Astrocyte (in vitro differentiated cells and primary cell): ENCODE data around the gene KANK4. TPM values are rescaled to one million over a fixed set of nuclear protein-coding genes. Genes with fewer than 3 reads are reported as not detected.

ENCODE experiments used
- DNase-seq: peaks from one replicate; pipeline ENCODE4 v3.0.0-alpha.2; 2010; ENCODE audit warnings: low read depth
- FAIRE-seq: peaks from 2 replicates; lab custom pipeline; 2011; peaks lifted over from hg19 to GRCh38; lab: Jason Lieb, UNC
- H2AFZ ChIP-seq: 2 replicates; pipeline ENCODE4 v1.6.0; 2012; ENCODE audit warnings: low read depth, low read length, inconsistent platforms
- H3K27ac ChIP-seq: 2 replicates; pipeline ENCODE4 v1.5.1; 2011; ENCODE audit warnings: low read depth, low read length, inconsistent platforms
- H3K27me3 ChIP-seq: 2 replicates; pipeline ENCODE4 v1.6.0; 2011; ENCODE audit warnings: low read length, inconsistent platforms; ENCODE audit not compliant: insufficient read depth
- H3K36me3 ChIP-seq: 2 replicates; pipeline ENCODE4 v1.5.1; 2011; ENCODE audit warnings: low read length, inconsistent platforms; ENCODE audit not compliant: insufficient read depth
- H3K4me1 ChIP-seq: 2 replicates; pipeline ENCODE4 v1.5.1; 2011; ENCODE audit warnings: low read length, inconsistent platforms; ENCODE audit not compliant: insufficient read depth
- H3K4me2 ChIP-seq: 2 replicates; pipeline ENCODE4 v1.6.0; 2012; ENCODE audit warnings: low read length, inconsistent platforms
- H3K4me3 ChIP-seq: 2 replicates; pipeline ENCODE4 v1.5.1; 2011; ENCODE audit warnings: low read depth, mild to moderate bottlenecking, low read length, inconsistent platforms; ENCODE audit not compliant: insufficient read depth
- H3K79me2 ChIP-seq: 2 replicates; pipeline ENCODE4 v1.6.0; 2012; ENCODE audit warnings: mild to moderate bottlenecking, low read length, inconsistent platforms; ENCODE audit not compliant: insufficient read depth
- H3K9ac ChIP-seq: 2 replicates; pipeline ENCODE4 v1.6.0; 2012; ENCODE audit warnings: mild to moderate bottlenecking, low read length, inconsistent platforms
- H3K9me3 ChIP-seq: 2 replicates; pipeline ENCODE4 v1.5.1; 2012; ENCODE audit warnings: low read depth, mild to moderate bottlenecking, low read length, inconsistent platforms; ENCODE audit not compliant: insufficient read depth
- H4K20me1 ChIP-seq: 2 replicates; pipeline ENCODE4 v1.6.0; 2012; ENCODE audit warnings: low read length, inconsistent platforms; ENCODE audit not compliant: insufficient read depth
- H3K27ac Mint-ChIP-seq: one replicate; pipeline ENCODE4 v1.8.0; 2021; ENCODE audit warnings: mild to moderate bottlenecking, mixed read lengths; ENCODE audit not compliant: unreplicated experiment
- H3K27me3 Mint-ChIP-seq: one replicate; pipeline ENCODE4 v1.8.0; 2021; ENCODE audit warnings: low read depth, mixed read lengths; ENCODE audit not compliant: unreplicated experiment
- H3K36me3 Mint-ChIP-seq: one replicate; pipeline ENCODE4 v1.8.0; 2021; ENCODE audit warnings: low read depth, mixed read lengths; ENCODE audit not compliant: unreplicated experiment
- H3K4me1 Mint-ChIP-seq: one replicate; pipeline ENCODE4 v1.8.0; 2021; ENCODE audit warnings: low read depth, mixed read lengths; ENCODE audit not compliant: unreplicated experiment
- H3K4me3 Mint-ChIP-seq: one replicate; pipeline ENCODE4 v1.8.0; 2021; ENCODE audit warnings: mild to moderate bottlenecking, moderate library complexity, mixed read lengths; ENCODE audit not compliant: unreplicated experiment
- H3K9me3 Mint-ChIP-seq: one replicate; pipeline ENCODE4 v1.8.0; 2021; ENCODE audit warnings: mild to moderate bottlenecking, mixed read lengths; ENCODE audit not compliant: unreplicated experiment
- EZH2 ChIP-seq: IDR thresholded peaks from 2 replicates; pipeline ENCODE4 v1.6.1; 2012; ENCODE audit warnings: mild to moderate bottlenecking, low read length, inconsistent platforms; ENCODE audit not compliant: insufficient read depth
- total RNA-seq: library from RNA; stranded (reverse); gene quantifications from 2 replicates; pipeline ENCODE4 v1.2.1, GENCODE V29; 2021
- TF ChIP-seq, protein P1 (sequence below): IDR thresholded peaks from 2 replicates; pipeline ENCODE4 v1.5.1; 2011; ENCODE audit warnings: low read depth, mild to moderate bottlenecking, inconsistent platforms, low read length, moderate library complexity; ENCODE audit not compliant: insufficient read depth

KANK4 gene
- total RNA-seq, 1 donor from 2014 or later = 8.5 TPM

DNA sequence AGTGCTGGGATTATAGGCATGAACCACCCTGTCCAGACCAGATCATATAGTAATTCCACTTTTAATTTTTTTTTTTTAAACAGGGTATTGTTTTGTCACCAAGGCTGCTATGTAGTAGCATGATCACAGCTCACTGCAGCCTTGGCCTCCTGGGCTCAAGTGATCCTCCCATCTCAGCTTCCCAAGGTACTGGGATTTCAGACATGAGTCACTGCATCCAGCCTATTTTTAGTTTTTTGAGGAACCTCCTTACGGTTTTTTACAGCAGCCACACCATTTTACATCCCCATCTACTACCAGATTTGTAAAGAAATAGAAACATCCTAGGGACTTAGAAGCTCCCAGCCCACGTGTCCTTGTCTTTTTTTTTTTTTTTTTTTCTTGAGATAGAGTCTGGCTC lies 100.6 kb downstream of the KANK4 start:
- Histone ChIP-seq H3K27me3 (no peaks in the 10 kb centered on the region), H3K36me3 (no peaks in the 10 kb centered on the region), H4K20me1 (no peaks in the 10 kb centered on the region), H2AFZ (no peak overlapping the region), H3K9me3 (no peaks in the 10 kb centered on the region), H3K4me1 (no peaks in the 10 kb centered on the region), H3K79me2 (no peaks in the 10 kb centered on the region), H3K4me3 (no peak overlapping the region), H3K4me2 (no peak overlapping the region), H3K9ac (no peak overlapping the region), H3K27ac (no peak overlapping the region)
- Mint-ChIP-seq H3K4me3 (no peak overlapping the region), H3K9me3 (no peaks in the 10 kb centered on the region), H3K27ac (no peak overlapping the region), H3K27me3 (no peaks in the 10 kb centered on the region), H3K4me1 (peaks cover 5% of the 10 kb centered on the region), H3K36me3 (no peaks in the 10 kb centered on the region)
- DNase-seq (no peak), FAIRE-seq (no peak)
- TF ChIP-seq, protein P1, sequence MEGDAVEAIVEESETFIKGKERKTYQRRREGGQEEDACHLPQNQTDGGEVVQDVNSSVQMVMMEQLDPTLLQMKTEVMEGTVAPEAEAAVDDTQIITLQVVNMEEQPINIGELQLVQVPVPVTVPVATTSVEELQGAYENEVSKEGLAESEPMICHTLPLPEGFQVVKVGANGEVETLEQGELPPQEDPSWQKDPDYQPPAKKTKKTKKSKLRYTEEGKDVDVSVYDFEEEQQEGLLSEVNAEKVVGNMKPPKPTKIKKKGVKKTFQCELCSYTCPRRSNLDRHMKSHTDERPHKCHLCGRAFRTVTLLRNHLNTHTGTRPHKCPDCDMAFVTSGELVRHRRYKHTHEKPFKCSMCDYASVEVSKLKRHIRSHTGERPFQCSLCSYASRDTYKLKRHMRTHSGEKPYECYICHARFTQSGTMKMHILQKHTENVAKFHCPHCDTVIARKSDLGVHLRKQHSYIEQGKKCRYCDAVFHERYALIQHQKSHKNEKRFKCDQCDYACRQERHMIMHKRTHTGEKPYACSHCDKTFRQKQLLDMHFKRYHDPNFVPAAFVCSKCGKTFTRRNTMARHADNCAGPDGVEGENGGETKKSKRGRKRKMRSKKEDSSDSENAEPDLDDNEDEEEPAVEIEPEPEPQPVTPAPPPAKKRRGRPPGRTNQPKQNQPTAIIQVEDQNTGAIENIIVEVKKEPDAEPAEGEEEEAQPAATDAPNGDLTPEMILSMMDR = no peak
- no peak for TF ChIP-seq EZH2

DNA sequence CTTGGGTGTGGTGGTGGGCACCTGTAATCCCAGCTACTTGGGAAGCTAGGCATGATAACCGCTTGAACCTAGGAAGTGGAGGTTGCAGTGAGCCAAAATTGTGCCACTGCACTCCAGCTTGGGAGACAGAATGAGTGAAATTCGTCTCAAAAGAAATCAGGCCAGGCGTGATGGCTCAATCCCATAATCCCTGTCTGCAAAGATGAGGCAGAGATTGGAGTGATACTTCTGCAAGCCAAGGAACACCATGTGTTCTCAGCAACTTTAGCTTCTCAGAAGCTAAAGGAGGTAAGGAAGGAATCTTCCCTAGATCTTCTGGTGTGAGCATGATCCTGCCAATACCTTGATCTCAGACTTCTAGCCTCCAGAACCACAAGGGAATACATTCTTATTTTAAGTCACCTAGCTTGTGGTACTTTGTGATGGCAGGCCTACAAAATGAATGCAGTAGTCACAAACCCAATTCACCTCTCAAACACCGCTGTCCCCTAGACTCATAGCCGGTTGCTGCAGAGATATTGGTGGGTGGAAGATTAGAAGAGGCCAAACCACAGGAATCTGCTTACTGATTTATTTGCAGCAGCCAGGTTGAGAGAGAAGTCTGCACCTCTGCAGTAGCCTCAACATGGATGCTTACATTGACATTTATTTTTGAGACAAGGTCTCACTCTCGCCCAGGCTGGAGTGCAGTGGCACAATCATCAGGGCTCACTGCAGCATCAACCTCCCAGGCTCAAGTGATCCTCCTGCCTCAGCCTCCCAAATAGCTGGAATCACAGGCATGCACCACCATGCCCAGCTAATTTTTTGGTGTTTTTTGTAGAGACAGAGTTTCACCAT lies 105.9 kb downstream of the KANK4 start:
- peak; percentile 71 for FAIRE-seq
- peaks cover 22% of the 10 kb centered on the region for H3K36me3 Mint-ChIP-seq

More for the DNA sequence above, 105.9 kb downstream of the KANK4 start:
- Mint-ChIP-seq H3K27me3 (no peaks in the 10 kb centered on the region), H3K4me1 (peaks cover 13% of the 10 kb centered on the region), H3K4me3 (no peak overlapping the region), H3K9me3 (peaks cover 18% of the 10 kb centered on the region), H3K27ac (no peak overlapping the region)
- Histone ChIP-seq H3K4me3 (no peak overlapping the region), H2AFZ (no peak overlapping the region), H3K9ac (no peak overlapping the region), H3K27me3 (no peaks in the 10 kb centered on the region), H3K27ac (no peak overlapping the region), H4K20me1 (no peaks in the 10 kb centered on the region), H3K4me2 (no peak overlapping the region), H3K9me3 (no peaks in the 10 kb centered on the region), H3K4me1 (no peaks in the 10 kb centered on the region), H3K36me3 (no peaks in the 10 kb centered on the region), H3K79me2 (no peaks in the 10 kb centered on the region)
- peak; percentile 28 for DNase-seq
- no peak for TF ChIP-seq EZH2
- TF ChIP-seq, protein P1 = no peak
